Central memory CD4-positive, alpha-beta T cell (primary cell): Measurements from ENCODE around the gene ALG8.

ENCODE experiments used
- DNase-seq: peaks from one replicate; pipeline ENCODE4 v3.0.0; 2022

Gene ALG8

DNA sequence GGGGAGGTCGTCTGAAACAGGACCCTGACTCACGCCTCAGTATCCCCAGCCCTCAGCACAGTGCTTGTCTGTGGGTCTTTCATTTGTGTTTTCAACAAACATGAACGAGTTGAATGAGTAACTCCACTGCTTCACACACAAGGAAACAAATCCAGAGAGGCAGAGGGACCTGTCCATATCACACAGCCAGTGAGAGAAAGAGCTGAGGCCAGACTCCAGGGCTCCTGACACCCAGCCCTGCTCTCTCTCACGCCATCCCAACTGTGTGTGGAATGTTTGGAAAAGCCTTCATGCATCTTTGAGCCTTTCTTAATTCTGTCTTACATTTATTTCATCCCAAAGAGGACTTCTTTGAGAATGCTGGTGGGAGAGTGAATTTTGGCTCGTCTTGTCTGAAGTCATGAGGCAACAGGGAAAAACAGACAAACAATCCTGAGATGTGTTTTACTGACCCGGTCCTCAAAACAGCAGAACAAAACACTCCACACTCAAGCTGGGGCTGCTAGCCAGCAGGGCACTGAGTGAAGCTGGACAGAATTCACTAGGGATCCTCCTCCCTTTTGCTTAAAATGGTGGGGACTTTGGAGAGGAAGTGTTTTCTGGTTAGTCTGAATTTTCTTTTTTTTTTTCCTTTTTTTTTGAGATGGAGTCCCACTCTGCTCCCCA is 19.7 kb upstream of the ALG8 start:
- no peak for DNase-seq

DNA sequence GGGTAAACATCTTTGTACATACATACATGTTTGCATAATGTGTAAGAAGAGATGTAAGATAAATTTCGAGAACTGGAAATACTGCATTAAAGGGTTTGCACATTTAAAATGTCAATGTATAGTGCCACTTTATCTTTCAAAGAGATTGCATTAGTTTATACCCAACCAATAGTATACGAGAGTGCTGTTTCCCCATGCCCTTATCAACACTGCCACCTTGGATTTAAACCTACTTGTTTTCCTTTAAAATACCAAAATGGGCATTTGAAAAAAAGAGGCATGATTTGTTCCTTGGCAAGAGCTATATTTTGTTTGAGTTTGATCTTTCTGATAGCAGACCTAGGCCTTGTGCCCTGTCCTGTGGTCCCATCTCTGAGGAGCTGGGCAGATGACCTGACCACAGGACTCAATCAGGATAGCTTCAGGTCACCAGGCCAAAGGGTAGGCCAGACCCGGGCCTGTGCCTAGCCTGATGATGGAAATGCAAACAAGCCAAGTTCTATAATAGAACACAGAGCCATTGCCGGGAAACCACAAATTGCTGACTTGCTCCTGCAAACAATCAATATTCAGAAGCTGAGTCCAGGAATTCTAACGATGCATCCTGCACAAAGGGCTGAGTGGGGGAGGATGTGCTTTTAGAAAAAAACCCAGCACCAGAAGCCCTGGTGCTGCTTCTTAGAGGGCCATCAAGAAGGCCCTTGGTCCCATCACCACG is 16.9 kb upstream of the ALG8 start:
- no peak for DNase-seq

DNA sequence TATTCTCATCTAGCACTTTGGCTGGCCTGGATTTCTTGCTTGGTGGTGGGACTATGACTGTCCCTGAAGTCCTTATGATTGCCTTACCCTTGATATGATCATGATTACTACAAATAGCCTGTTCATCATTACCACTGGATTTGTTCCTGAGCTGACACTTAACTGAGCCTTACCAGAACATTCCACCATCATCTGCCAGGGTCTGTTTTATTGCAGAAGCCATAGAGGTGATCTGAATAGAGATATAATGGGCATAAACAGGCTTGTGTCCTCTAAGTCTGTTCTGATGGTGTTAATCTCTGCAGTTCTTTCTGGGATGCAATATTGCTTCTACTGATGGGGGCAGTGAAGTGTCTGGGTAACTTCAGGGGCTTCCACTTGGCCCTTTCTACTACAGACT is 12.4 kb upstream of the ALG8 start:
- DNase-seq = no peak

DNA sequence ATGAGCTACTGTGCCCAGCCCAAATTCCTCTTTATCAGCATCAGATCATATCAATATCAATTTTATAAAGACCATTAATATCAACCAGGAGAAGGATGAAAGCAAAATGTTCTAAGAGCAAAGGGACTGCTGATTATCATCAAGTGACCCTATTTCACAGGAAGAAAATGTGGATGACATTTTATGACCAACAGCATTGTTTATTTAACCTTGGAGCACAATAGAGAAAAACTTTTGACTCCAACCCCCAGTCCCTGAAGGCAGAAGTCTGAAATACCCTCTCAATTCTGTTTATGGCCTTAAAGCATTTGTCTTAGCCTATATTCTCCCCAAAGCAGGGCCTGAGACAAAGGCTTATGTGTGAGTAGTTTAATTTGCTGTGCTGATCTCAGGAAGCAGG is 11.3 kb upstream of the ALG8 start:
- no peak for DNase-seq

DNA sequence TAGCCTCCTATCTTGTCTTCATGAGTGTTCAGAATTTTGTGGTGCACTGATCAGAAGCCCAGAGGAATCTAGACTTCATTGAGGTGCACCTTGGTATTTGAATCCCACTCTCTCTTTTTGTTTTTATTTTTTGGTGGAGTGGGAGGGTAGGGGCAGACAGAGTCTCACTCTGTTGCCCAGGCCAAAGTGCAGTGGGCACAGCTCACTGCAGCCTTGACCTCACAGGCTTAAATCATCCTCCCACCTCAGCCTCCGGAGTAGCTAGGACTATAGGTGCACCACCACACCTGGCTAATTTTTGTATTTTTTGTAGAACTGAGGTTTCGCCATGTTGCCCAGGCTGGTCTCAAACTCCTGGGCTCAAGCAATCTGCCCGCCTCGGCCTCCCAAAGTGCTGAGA is 10.9 kb upstream of the ALG8 start:
- no peak for DNase-seq

DNA sequence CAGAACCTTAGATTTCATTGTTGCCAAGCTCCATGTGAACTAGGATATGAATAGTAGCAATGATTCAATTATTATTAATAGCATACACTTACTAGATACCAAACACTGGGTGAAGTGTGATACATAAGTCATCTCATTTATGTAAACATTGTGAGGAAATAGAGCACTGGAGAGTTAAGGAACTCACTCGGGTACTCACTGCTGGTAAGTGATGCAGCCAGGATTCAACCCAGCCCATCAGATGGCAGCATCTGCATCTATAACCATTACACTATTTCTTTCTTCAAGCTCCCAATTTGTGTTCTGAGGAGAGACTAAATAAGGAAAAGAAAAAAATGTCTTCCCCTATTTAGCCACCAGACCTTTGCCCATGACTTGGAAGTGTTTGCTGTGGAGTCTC is 10.2 kb upstream of the ALG8 start:
- DNase-seq = no peak

DNA sequence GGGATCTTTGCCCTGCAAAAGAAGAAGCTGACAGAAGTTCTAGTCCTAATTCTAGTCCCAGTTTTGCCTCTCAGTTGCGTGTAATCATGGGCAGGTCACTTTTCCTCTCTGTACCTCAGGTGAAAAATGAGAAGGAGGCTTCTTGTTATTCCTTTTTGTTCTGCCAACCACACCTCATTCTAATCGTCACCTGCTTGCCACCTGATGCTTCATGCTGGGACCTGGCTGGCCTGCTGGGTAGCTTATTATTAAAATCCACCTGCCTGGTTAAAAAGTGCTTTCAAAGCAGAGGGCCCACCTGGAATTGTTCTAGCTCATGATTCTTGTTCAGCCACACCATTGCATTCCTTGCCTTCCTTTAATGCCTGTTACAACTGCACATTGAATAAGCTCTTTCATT is 8.4 kb upstream of the ALG8 start:
- no peak for DNase-seq

DNA sequence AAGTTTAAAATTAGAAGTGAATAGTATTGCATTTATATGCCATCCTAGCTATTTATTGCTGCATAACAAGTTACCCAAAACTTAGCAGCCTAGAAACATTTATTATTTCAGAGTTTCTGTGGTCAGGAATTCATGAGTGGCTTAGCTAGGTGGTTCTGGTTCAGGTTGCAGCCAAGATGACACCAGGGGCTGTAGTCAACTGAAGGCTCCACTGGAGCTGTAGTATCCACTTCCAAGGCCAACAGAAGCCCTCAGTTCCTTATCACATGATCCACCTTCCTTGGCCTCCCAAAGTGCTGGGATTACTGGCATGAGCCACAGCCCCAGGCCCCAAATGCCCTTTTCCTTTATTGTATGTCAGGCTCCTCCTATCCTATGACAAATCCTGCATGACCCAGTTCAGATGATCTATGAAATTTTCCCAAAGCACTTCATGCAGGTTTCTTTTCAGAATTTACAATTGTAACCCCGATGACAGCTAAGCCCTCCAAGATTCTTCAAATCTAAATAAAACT is 6.1 kb upstream of the ALG8 start:
- DNase-seq = no peak

DNA sequence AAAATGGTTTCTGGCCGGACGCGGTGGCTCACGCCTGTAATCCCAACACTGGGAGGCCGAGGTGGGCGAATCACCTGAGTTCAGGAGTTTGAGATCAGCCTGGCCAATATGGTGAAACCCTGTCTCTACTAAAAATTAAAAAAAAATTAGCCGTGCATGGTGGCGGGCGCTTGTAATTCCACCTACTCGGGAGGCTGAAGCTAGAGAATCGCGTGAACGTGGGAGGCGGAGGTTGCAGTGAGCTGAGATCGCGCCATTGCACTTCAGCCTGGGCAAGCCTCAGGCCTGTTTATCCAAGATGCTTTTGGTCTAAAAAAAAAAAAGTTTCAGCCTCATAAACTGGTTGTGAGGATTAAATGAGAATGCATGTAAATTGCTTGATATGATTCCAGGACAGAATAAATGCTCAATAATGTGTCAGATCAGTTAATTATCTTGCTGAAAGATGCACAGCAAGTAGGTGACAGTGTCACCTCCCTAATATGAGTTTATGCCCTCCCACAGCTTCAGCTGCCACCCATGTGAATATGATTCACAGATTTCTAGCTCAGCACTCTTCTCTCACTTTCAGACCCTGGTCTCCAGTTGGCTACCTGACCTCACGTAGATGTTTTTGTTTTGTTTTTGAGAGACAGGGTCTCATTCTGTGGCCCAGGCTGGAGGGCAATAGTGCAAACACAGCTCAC is 1.1 kb upstream of the ALG8 start:
- DNase-seq = no peak

DNA sequence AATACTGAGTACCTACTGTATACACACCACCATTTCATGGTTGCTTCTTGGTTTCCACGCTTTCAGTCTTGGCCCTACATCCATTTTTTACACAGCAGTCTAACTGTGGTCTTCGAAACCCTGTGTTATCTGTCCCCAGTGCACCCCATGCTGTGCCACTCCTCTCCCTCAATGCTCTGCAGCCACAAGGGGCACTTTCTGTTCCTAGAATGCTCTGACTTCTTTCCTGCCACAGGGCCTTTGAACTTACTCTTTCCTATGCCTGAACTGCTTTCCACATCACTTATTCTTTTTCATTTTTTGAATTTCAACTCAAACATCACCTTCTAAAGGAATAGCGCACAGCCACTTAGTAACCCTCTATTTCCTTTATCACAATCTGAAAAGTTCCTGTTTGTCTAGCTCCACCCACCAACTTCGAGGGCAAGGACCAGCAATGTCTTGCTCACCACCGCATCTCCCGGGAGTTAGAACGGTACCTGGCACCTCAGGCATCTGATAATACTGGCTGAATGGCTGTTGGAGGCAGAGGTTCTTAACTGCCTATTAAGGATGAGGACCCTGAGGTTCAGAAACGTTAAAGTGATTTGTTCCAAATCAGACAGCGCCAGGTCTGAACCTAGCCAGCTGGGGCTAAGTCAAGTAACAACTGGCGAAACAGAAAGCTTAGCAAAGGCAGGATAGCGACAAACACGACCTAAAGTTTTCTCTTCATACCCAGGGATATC is 568 bp downstream of the ALG8 start:
- DNase-seq = no peak

DNA sequence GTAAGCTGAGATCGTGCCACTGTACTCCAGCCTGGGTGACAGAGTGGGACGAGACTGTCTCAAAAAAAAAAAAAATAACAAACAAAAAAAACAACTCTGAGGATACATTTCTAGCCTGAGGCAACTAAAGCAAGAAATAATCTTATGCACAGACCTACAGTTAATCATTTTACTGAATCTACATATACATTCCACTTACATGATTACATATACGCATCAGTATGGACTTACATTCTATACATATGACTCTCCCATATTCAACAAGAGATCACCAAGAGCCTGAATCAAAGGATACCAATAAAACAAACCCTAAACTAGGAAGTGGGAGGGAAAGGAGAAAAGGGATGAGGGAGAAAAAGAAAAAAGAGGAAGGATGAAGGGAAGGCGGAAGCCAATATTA is 1.1 kb downstream of the ALG8 start:
- DNase-seq = no peak

DNA sequence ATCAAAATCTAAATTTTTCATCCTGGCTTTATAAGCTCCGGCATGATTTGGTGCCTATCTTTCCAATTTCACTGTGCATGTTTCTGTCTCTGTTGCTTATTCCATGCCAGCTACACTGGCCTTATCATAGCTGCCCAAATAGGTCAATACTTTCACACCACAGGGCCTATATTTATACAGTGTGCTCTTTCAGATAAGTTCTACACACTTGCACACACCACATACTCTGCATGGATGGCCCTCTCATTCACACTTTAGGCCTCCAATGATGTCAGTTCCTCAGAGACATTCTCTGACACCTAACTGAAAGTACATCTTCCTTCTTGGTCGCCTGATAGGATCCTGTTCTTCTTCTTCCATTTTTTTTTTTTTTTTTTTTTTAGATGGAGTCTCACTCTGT is 7.0 kb downstream of the ALG8 start:
- DNase-seq = no peak

DNA sequence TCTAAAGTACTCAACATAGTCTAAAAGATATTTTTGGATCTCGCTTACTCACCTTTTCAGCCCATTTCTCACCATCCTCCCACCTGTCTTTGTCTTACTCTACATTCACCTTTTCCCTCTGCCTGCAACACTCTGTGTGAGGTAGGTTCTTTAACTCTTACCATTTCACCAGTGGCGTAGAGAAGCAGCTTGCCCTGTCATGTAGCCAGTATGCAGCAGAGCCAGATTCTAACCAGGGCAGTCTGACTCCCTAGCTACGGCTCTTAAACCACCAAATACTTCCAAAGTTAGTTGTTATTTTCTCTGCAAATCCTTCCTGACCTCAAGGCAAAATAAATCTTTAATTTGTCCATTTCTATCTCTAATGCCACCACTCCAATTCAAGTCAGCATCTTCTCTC is 7.5 kb downstream of the ALG8 start:
- DNase-seq = no peak

DNA sequence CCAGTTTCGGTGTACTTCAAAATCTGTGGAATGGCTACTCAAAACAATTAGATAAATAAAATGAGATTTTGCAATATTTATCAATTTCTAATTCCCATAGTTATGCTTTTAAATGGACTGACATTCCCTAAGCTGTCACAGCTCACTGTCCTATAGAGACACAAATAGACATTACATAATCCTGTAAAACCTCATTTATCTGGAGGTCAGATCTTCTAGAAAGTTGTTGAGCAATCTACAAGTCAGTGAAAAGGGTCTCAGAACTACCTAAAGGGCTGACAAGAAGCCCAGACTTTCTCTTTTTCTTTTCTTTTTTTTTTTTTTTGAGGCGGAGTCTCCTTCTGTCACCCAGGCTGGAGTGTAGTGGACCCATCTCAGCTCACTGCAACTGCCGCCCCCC is 12.0 kb downstream of the ALG8 start:
- DNase-seq = no peak

DNA sequence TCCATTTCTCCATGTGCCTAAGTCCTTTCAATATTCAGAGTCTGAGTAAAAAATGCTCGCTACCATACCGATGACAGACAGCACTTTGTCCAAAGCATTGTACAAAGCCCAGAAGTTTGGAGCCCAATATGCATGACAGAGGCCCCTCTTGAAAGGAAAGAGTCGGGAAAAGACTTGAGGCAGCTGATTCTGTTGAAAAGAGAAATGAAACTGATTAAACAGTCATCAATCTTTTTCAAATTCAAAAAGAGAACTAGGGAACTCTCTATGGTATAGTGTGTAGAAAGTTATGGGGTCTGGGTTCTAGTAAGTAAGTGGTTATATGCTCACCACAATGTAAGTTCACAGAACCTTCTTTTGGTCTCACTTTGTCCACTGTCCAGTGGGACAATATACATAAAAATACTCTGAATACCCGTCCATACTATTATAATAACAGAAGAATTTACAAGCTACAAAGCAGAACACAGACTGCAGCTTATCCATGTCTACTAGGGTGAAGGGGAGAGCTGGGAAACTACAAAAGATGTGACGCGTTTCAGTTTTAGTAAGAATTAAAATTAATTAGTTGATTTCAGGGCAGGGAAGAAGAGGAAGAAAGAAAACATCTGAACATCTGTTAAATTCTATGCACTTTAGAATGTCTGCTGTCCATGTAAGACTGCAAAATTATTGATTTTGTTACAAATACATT is 26.7 kb downstream of the ALG8 start:
- DNase-seq = no peak

DNA sequence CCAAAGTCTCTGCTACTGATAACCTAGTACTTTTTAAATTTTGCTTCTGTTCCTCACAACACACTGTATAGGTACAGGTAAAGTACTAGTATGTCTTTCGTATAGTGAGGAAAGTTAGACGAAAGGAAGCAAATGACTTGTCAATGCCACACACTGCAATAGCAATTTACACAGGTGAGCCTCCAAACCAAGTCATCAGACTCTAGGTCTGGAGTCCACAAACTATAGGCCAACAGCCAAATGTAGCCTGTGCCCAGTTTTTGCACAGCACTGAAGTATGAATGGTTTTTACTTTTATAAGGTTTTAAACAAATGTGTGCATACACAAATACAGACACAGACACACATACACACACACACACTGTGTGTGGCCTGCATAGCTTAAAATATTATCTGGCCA is 28.1 kb downstream of the ALG8 start:
- DNase-seq = no peak

DNA sequence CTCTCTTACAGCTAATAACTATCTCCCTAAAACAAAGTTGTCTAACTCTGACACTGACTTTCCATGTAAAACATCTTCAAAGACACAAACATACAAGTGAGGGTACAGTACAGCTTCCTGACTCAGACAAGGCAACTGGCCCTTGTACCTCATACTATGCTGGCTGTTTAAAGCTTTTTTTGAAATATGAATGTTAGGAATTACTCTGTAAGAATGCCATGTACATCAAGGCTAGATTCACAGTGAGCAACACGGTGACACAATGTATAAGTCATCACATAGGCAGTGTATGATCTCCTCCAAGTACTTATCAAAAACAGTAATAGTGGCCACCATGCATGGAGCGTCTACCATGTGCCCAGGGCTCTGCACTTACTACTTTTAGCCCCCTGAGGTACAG is 28.6 kb downstream of the ALG8 start:
- no peak for DNase-seq

DNA sequence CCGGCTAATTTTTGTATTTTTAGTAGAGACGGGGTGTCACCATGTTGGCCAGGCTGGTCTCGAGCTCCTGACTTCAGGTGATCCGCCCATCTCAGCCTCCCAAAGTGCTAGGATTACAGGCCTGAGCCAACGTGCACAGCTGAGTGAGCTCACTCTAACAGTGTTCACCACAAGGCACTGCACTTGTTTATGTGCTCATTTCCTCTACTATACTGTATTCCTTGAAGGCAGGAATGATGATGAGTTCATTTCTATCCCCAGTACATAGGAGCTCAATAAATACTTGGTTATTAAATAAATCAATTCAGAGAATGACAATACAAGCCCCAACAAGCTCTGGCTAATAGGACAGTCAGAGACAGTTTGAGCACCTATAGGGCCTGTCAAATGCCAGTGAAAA is 29.1 kb downstream of the ALG8 start:
- no peak for DNase-seq

DNA sequence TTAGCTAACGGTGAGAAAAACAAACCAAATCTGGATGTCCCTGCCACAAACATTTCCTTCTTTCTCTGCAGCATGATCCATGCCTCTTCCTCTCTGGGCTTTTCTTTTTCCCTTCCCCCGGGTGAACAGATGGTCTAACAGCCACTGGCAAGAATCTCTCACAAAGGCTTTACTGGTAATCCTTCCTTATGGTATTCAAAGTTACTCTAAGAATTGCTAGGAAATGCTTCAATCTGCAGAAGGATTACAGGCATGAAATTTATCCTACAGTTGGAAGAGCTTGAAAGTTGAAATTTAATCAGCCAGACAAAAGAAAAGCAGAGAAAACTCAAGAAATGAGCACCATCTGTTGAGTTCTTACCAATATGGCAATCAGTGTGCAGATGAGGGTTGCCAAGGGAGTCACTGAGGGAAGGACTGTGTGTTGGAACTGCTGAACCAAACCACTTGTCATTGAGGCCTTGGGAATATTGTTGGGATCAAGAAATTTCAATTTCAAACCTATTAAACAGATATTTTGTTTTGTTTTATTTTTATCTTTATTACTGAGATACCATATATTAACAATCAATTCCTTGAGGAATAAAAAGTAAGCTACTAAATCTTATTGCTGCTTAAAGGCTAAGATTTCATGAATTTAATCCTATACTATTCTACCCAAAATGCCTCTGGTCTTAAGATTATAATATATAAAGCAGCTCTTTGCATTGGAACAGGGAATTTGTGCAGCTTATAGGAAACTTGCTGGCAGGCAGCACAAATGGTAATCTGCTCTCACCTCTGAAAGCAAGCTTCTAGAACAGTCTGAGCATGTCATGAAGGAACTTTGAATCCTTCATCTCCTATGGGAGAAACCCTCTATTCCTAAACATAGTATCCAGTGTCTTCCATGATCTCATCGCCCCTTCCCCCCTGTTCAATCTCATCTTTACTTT is 30.1 kb downstream of the ALG8 start:
- no peak for DNase-seq

DNA sequence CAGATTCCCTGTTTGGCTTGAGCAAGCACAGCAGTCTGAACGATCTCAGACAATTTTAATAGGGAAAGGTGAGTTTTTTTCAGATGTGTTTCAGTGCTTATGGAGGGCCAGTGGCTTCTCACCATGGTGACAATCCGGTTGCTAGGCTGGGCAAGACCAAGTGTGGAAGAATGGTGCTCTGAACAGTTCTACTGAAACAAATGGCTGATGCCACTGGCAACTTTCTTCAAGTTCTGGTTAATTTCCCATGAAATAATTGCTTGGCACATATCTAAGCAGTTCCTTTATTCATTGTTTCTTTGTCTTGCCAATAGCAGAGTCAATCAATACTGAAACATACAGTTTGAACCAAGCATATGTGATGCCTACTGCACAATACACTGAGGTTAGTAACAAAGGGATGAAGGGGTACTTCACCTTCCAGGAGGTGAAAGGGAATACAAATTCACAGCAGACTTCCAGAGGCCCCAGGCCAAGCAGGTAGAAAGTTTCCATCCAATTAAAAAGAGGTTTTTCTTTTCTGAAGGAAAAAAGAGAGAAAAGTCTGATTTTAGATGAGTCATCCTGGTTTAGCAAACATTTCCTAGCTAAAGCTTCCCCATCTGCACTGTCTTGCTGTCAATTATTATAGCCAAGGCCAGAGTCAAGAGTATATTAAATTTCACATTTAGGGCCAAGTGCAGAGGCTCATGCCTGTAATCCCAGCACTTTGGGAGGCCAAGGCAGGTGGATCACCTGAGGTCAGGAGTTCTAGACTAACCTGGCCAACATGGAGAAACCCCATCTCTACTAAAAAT is 38.6 kb downstream of the ALG8 start:
- no peak for DNase-seq

DNA sequence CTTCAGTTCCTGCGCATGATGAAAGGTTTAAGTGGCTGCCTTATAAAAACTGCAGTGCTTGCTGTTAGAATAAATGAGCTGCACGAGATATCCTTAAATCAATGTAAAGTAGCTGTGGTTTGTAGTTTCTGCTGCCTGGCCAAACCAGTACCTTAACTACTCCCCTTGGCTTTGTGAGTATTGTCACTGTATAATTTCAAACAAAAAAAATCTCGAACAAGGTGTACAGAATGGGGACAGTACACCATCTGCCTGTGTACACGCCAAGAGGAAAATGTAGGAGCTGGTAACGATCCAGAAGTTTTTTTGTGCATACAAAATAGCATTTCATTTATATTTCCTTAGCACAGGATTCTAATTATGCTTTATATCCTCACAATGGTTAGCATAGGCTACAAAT is 39.2 kb downstream of the ALG8 start:
- no peak for DNase-seq
